OCI-M2 (cell line): ENCODE data around the gene DOCK11.
"Not testable (repeated sequence)": the region's sequence is repeated elsewhere in the genome, so short reads cannot be mapped to it uniquely, and the experiment has no call there.

Source experiments
- DNase-seq: peaks from one replicate; lab custom pipeline; 2025; ENCODE audit not compliant: unreplicated experiment; lab: John Stamatoyannopoulos, UW

Gene DOCK11

DNA sequence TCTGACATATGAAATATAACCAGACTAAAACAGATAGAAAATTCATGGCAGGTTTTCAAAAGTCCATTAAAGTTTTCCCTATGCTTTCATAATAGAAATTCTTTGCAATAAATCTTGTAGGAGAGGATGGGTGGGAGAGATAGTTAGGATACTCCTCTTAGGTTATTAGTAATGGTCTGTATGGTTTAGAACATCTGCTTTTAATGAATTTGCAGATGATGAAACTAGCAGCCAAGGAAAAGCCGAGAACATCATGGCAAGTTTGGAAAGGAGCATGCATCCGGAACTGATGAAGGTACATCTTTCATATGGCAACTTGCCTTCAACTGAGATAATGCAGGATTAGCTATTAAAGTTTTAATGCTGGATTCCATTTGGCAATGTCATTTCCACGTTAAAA, 70.7 kb downstream of the DOCK11 start:
- DNase-seq: no peak

GRCh38 chrX:118569676-118570075, 74.1 kb downstream of the DOCK11 start:
- DNase-seq: no peak

GRCh38 chrX:118570209-118570608, 74.6 kb downstream of the DOCK11 start:
- no peak for DNase-seq

DNA sequence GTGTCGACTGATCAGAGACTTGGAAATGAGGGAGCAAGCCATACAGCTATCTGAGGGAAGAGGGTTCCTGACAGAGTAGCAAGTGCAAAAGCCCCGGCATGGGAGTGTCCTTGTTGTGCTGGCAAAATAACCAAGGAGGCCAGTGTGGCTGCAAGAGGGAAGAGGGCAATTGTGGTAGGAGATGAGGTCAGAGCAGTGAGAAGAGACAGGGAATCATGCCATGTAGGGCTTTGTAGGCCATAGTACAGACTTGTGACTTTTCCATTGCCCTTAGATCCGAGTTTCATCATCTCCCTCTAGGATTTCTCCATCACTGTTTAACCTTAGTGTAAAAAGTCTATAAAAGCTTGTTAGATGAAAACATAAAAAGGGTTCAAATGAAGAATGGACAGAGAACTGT, 76.2 kb downstream of the DOCK11 start:
- DNase-seq: no peak

DNA sequence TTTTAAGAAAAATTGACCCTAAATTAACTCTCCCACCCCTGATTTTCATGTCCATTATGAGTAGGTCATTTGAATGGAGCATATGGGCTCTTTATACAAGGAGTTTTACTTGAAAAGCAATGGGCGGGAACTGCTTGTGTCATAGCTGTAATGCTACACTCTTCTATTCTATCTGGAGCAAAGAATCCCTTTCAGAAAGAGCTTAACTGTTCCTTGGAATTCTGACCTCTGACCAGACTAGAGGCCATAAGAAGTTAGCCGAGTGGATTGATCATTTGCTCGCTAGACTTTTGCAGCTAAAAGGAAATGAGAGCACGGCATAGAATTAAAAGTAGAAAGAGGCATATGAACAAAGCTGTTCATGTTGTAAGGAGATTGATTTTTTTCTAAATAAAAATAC, 79.1 kb downstream of the DOCK11 start:
- no peak for DNase-seq

DNA sequence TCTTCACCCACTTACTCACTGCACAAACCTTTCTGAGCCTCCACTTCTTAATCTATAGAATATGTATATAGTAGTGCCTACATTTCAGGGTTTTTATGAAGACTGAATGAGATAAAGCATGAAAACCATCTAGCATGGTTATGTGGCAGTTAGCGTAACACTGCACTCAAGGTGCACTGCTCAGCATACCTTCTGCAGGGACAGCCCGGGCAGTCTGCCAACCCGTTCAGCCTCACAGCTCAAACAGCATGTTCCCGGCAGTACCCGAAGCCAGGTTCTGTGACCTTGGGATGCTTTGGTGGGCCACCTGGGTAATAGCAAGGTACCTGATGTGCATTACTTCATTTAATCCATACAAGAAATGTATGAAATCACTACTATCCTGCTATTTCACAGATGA, 81.4 kb downstream of the DOCK11 start:
- no peak for DNase-seq

DNA sequence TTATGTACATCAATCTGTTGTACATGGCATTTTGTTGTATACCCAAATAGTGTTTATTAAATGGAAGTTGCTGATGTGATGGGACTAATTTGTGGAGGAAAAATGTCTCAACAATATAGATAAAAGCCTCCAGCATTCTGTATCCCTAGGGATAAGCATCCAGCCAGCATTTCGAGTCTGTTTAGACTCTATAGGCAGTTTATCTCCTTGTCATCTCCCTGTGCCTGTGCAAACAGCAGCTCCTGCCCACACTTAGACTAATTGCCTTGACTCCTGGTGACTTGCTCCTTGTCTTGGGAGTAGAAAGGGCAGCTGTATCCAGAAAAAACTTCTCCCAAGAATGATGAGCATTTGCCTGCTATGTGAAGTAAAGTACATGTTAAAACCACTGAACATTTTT, 83.8 kb downstream of the DOCK11 start:
- DNase-seq: no peak

GRCh38 chrX:118582926-118583325, 87.3 kb downstream of the DOCK11 start:
- not testable (repeated sequence) for DNase-seq

GRCh38 chrX:118583781-118584180, 88.2 kb downstream of the DOCK11 start:
- DNase-seq: no peak

DNA sequence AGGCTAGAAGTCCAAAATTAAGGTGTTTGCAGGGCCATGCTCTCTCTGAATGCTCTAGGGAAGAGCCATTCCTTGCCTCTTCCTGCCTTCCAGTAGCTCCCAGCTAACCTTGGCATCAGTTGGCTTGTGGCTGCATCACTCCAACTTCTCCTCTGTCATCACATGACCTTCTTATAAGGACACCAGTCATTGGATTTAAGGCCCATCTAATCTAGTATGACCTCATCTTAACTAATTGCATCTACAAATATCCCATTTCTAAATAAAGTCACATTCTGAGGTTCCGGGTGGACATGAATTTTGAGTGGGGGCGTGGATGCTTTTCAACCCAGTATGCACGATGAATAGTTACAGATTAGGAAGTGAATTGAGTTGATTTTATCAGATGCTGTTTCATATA, 89.7 kb downstream of the DOCK11 start:
- no peak for DNase-seq

DNA sequence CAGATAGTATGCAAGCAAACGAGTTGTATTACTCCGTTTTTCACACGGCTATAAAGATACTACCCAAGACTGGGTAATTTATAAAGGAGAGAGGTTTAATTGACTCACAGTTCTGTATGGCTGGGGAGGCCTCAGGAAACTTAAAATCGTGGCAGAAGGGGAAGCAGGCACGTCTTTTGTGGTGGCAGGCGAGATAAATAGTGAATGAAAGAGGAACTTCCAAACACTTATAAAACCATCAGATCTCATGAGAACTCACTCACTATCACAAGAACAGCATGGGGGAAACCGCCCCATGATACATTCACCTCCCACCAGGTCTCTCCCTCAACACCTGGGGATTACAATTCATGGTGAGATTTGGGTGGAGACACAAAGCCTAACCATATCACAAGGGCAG, 90.6 kb downstream of the DOCK11 start:
- not testable (repeated sequence) for DNase-seq

GRCh38 chrX:118588715-118589114, 93.1 kb downstream of the DOCK11 start:
- DNase-seq: no peak

DNA sequence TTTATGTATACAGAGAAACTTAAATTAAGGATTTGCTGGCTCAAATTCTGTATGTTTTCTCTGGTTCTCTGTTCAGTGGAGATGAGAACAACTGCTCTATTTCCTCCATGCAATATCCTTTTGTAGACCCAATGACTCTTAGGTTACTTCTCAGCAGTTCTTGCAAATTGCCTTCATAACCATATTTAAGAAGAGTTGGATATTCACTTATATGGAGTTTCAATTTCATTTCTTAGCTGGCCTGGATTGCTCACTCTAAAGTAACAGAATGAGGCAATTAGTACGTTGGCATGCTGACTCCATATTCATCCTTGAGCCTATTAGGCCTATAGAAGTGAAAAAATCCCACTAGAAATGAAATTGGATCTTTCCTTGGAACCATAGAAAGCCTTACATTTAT, 93.6 kb downstream of the DOCK11 start:
- DNase-seq: no peak

DNA sequence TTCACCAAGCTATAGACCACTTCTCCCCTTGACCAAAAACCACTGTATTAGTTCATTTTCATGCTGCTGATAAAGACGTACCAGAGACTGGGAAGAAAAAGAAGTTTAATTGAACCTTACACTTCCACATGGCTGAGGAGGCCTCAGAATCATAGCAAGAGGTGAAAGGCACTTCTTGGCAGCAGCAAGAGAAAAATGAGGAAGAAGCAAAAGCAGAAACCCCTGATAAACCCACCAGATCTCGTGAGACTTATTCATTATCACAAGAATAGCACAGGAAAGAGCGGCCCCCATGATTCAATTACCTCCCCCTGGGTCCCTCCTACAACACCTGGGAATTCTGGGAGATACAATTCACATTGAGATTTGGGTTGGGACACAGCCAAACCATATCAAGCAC, 97.8 kb downstream of the DOCK11 start:
- no peak for DNase-seq

- no peak for DNase-seq
These were observed 99.2 kb downstream of the DOCK11 start for GRCh38 chrX:118594697-118595420.

DNA sequence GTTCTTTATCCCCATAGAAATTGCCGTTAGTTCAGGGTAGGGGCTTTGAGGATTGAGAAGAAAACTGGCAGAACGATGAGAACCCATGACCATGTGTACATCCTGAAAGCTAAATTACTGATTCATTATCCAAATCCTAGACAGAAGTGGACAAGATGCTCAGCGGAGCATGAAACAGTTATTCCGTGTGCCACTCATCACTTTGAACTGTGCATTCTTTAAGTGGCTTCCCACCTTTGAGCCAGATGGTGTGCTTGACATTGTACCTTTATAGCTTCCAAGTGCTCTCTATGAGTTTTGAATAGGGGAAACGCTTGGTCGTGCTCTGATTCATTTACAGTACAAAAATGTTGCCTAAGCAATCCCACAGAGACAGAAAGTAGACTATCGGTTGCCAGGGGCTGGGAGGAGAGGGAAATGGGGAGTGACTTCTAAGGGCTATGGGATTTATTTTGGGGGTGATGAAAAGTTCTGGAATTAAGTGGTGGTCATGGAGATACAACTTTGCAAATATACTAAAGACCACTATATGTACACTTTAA, 100.0 kb downstream of the DOCK11 start:
- no peak for DNase-seq

- no peak for DNase-seq
These were observed 100.8 kb downstream of the DOCK11 start for GRCh38 chrX:118596390-118596789.

- DNase-seq: no peak
These were observed 108.4 kb downstream of the DOCK11 start for GRCh38 chrX:118603981-118604380.

- DNase-seq: no peak
These were observed 116.7 kb downstream of the DOCK11 start for GRCh38 chrX:118612290-118612689.

GRCh38 chrX:118614150-118614549, 118.5 kb downstream of the DOCK11 start:
- DNase-seq: no peak

- no peak for DNase-seq
These were observed 119.5 kb downstream of the DOCK11 start for GRCh38 chrX:118615141-118615540.

GRCh38 chrX:118621081-118621759, 125.6 kb downstream of the DOCK11 start:
- DNase-seq: no peak
